SK-N-SH (cell line): Measurements from ENCODE around the gene OR4A15. TPM values are rescaled to one million over a fixed set of nuclear protein-coding genes. Genes with fewer than 3 reads are reported as not detected.

ENCODE experiments used
- CHD2 ChIP-seq: fragments of 150-350 bp; IDR thresholded peaks from 2 replicates; pipeline ENCODE4 v1.6.1; 2018; ENCODE audit warnings: low read length; ENCODE audit not compliant: partially characterized antibody
- EP300 ChIP-seq, 2 experiments: IDR thresholded peaks; 2 replicates each; pipeline versions ENCODE4 v1.4.0 to v1.6.1; 2012; ENCODE audit warnings: borderline replicate concordance in 1 of 2, low read depth in 1 of 2, low read length in 1 of 2
- EZH2phosphoT487 ChIP-seq: fragments of 200-600 bp; sonication (generic); IDR thresholded peaks from 2 replicates; pipeline ENCODE4 v1.6.1; 2017; ENCODE audit warnings: low read depth, mixed run types, mild to moderate bottlenecking, antibody characterized with exemption, moderate library complexity, borderline replicate concordance
- IRF3 ChIP-seq: fragments of 150-350 bp; IDR thresholded peaks from 2 replicates; pipeline ENCODE4 v1.6.1; 2016; ENCODE audit warnings: mild to moderate bottlenecking, low read depth, low read length
- MXI1 ChIP-seq: IDR thresholded peaks from 2 replicates; pipeline ENCODE4 v1.6.1; 2012; ENCODE audit warnings: mild to moderate bottlenecking, low read depth, low read length, improper control_type of control experiment
- NRF1 ChIP-seq: IDR thresholded peaks from 2 replicates; pipeline ENCODE4 v1.6.1; 2012; ENCODE audit warnings: low read depth, mild to moderate bottlenecking, low read length
- RXRA ChIP-seq: IDR thresholded peaks from 2 replicates; pipeline ENCODE4 v1.4.0; 2012; ENCODE audit warnings: low read depth, mild to moderate bottlenecking, borderline replicate concordance
- TCF12 ChIP-seq: IDR thresholded peaks from 2 replicates; pipeline ENCODE4 v1.4.0; 2012
- TEAD4 ChIP-seq: IDR thresholded peaks from 2 replicates; pipeline ENCODE4 v1.4.0; 2012; ENCODE audit warnings: mild to moderate bottlenecking, borderline replicate concordance; ENCODE audit not compliant: insufficient read depth
- polyA plus RNA-seq, 3 experiments: library from polyadenylated mRNA; depleted of rRNA; stranded (reverse); fragments of >200 nt; gene quantifications; 2 replicates each; pipeline ENCODE4 v1.2.3, GENCODE V29; 2012
- small RNA-seq, 7 experiments: library from RNA; depleted of rRNA; stranded (forward); fragments of <200 nt; gene quantifications; one replicate each; pipeline ENCODE3, GENCODE V24; 2012
- TF ChIP-seq, protein P1 (sequence below): IDR thresholded peaks from 2 replicates; pipeline ENCODE4; 2012

Gene OR4A15
- polyA plus RNA-seq, 1 of the 3 experiments (the other 2 are of a cell fraction) = not detected

DNA sequence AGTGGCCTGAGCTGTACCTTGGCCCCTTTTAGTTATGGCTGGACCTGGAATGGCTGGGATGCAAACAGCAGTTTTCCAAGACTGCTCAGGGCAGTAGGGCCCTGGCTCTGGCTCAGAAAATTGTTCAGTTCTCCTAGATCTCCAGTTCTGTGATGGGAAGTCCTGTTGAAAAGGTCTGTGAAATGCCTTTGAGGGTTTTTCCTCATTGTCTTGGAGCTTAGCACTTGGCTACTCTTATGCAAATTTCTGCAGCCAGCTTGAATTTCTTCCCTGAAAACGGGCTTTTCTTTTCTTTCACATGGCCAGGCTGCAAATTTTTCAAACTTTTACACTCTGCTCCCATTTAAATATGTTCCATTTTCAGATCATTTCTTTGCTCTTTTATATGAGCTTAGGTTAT lies 33.2 kb downstream of the OR4A15 start (continued):
- TF ChIP-seq, protein P1, sequence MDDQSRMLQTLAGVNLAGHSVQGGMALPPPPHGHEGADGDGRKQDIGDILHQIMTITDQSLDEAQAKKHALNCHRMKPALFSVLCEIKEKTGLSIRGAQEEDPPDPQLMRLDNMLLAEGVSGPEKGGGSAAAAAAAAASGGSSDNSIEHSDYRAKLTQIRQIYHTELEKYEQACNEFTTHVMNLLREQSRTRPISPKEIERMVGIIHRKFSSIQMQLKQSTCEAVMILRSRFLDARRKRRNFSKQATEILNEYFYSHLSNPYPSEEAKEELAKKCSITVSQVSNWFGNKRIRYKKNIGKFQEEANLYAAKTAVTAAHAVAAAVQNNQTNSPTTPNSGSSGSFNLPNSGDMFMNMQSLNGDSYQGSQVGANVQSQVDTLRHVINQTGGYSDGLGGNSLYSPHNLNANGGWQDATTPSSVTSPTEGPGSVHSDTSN = no peak
- TF ChIP-seq EP300 (IDR thresholded peaks at IDR 0.05; ENCODE audit: borderline replicate concordance in 1 of 2, low read depth in 1 of 2, low read length in 1 of 2) (no peak), RXRA (no peak), CHD2 (no peak), EZH2phosphoT487 (no peak), MXI1 (no peak), IRF3 (no peak), NRF1 (no peak), TCF12 (no peak), TEAD4 (no peak)

Small RNA genes within 50 kb of the gene (small RNA-seq; reads per million reads assigned to genes)
- gene OR4X7P = 0 reads per million in 7 experiments

Other genes starting within 250 kb of the OR4A15 start
- not detected in 2 replicates for gene TRIM48, start 105.8 kb upstream of the OR4A15 start, polyA plus RNA-seq (2012; rRNA removed)
- gene OR4A16, start 24.8 kb upstream of the OR4A15 start, polyA plus RNA-seq (2012; rRNA removed) = not detected in 2 replicates
- gene OR4C15, start 186.5 kb downstream of the OR4A15 start, polyA plus RNA-seq (2012; rRNA removed) = not detected in 2 replicates
- not detected in 2 replicates for gene OR4C16, start 204.2 kb downstream of the OR4A15 start, polyA plus RNA-seq (2012; rRNA removed)
- not detected in 2 replicates for gene OR4C11, start 239.7 kb downstream of the OR4A15 start, polyA plus RNA-seq (2012; rRNA removed)